Fibroblast of lung (primary cell): ENCODE results near the gene JMJD1C.

Experiments
- EZH2 ChIP-seq: IDR thresholded peaks from 2 replicates; pipeline ENCODE4 v1.5.1; 2012; ENCODE audit warnings: low read length, control low read depth, mild to moderate bottlenecking; ENCODE audit errors: missing control alignments
- TF ChIP-seq, protein P1 (sequence below), 2 donors: IDR thresholded peaks in 1 of 2; conservative IDR thresholded peaks in 1 of 2; 1 replicate in 1 of 2; 2 replicates in 1 of 2; pipeline ENCODE4 v1.5.1; 2011 to 2012; ENCODE audit warnings: low read length in 2 of 2, control low read depth in 1 of 2, inconsistent platforms in 1 of 2, low read depth in 1 of 2, mild to moderate bottlenecking in 1 of 2

- TF ChIP-seq, protein P1, sequence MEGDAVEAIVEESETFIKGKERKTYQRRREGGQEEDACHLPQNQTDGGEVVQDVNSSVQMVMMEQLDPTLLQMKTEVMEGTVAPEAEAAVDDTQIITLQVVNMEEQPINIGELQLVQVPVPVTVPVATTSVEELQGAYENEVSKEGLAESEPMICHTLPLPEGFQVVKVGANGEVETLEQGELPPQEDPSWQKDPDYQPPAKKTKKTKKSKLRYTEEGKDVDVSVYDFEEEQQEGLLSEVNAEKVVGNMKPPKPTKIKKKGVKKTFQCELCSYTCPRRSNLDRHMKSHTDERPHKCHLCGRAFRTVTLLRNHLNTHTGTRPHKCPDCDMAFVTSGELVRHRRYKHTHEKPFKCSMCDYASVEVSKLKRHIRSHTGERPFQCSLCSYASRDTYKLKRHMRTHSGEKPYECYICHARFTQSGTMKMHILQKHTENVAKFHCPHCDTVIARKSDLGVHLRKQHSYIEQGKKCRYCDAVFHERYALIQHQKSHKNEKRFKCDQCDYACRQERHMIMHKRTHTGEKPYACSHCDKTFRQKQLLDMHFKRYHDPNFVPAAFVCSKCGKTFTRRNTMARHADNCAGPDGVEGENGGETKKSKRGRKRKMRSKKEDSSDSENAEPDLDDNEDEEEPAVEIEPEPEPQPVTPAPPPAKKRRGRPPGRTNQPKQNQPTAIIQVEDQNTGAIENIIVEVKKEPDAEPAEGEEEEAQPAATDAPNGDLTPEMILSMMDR (conservative IDR thresholded peaks at IDR 0.05 in 1 of 2, IDR thresholded peaks at IDR 0.05 in 1 of 2; ENCODE audit: low read depth in 1 of 2, low read length in 2 of 2): no peak
- TF ChIP-seq EZH2: no peak
Measured at GRCh38 chr10:63236113-63236935, 229.5 kb downstream of the JMJD1C start.
